AG04449 (cell line): ENCODE data around the gene RORC.

Source experiments
- CTCF ChIA-PET: fragments of 350-600 bp; formaldehyde crosslinking; extraction: SDS; loops from one replicate; lab custom pipeline; 2021; ENCODE audit warnings: antibody characterized with exemption; lab: Yijun Ruan, JAX
- POLR2A ChIA-PET: fragments of 400-600, 350-600 bp; formaldehyde crosslinking; extraction: SDS; loops from one replicate; lab custom pipeline; 2020; ENCODE audit warnings: antibody characterized with exemption, inconsistent platforms; lab: Yijun Ruan, JAX
- DNase-seq: peaks from one replicate; pipeline ENCODE4 v3.0.0-alpha.2; 2010; ENCODE audit warnings: low read depth, low spot score
- H3K4me3 ChIP-seq: 2 replicates; pipeline ENCODE4 v1.5.1; 2011; ENCODE audit warnings: low read depth, mild to moderate bottlenecking, control low read depth, low read length
- TF ChIP-seq, protein P1 (sequence below): IDR thresholded peaks from one replicate; pipeline ENCODE4 v1.5.1; 2011; ENCODE audit warnings: mild to moderate bottlenecking, moderate library complexity, low read length, control low read depth, inconsistent platforms; ENCODE audit not compliant: insufficient read depth; ENCODE audit errors: missing control alignments

The RORC gene

DNA sequence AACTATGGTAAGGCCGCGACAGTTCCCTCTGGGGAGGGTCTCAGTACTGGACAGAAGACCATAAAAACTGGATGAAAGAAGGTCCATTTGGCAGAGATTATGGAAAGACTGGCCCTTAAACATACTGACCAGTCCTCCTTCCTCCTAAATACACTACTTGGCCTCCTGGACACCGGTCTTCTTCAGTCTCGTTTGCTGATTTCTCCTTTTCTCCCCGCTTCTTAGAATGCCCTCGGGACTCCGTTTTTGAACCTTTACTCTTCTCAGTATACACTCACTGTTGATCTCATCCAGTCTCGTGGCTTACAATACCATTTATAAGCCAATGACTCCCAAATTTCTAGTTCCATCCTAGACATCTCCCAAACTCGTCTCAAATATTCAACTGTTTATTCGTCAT, 67.6 kb downstream of the RORC start:
- POLR2A ChIA-PET, result no interaction called here

DNA sequence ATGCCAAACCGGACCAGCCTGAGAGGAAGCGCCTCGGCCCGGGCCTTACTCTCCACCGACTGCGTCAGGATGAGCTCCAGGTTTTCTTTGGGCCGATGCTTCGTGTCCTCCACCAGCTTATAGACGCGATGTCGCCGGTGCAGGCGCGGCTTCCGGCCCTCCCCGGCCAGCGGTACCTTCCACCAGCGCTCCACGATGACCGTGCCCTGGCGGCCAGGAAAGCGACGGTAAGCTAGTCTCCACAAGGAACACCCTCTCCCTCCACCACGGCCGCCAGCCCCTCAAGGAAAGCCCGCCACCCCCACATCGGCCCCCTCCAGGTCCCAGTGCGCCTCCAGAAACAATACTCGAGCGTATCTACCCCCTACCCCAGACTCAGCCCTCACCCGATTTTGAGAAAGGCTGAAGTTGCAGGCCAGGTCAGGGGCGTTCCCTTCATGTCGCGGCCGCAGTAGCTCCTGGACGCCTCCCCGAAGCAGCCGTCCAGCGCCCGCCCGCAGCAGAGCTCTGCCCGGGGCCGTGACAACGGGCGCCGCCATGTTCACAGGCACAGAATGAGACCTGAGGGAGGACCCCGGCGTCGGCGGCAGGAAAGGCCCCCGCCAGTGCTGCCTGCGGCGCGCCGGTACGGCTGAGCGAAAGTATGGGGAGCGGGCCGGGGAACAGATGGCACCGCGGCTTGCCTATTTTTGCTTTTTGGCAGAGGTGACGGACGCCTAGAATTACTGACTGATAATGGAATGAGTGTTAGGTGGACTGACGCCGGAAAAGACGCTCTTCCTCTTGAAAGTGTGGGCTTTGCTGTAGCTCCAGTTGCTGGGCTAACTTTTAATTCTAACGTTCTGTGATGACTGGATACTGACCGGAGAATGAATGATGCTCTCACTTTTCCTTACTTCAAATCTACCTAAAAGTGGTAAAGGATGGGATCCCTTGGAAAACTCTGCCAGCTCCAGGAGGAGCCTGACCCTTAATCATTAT, 68.4 kb downstream of the RORC start, which contains the start of gene MRPL9:
TSS of gene MRPL9 (minus strand) at position 556 of the 981 bp plus-strand sequence. CDS start at position 539, 17 bp downstream.
- CTCF ChIA-PET, result interaction anchor here (0.8 to 1.2 kb wide), 6 partner anchors 8 to 319 kb away, joined by 3 to 4 read pairs (median 3); no protein-coding TSS in a partner anchor
- H3K4me3 ChIP-seq, result peak within 1 kb of the TSS; percentile 90
- no peak for DNase-seq
- POLR2A ChIA-PET, result no interaction called here
- TF ChIP-seq, protein P1, sequence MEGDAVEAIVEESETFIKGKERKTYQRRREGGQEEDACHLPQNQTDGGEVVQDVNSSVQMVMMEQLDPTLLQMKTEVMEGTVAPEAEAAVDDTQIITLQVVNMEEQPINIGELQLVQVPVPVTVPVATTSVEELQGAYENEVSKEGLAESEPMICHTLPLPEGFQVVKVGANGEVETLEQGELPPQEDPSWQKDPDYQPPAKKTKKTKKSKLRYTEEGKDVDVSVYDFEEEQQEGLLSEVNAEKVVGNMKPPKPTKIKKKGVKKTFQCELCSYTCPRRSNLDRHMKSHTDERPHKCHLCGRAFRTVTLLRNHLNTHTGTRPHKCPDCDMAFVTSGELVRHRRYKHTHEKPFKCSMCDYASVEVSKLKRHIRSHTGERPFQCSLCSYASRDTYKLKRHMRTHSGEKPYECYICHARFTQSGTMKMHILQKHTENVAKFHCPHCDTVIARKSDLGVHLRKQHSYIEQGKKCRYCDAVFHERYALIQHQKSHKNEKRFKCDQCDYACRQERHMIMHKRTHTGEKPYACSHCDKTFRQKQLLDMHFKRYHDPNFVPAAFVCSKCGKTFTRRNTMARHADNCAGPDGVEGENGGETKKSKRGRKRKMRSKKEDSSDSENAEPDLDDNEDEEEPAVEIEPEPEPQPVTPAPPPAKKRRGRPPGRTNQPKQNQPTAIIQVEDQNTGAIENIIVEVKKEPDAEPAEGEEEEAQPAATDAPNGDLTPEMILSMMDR, result no peak

More for the DNA sequence above, 67.6 kb downstream of the RORC start:
- H3K4me3 ChIP-seq, result peak overlapping the region; percentile 90
- CTCF ChIA-PET, result interaction anchor here (0.8 to 1.2 kb wide), 2 partner anchors 23 to 71 kb away, joined by 3 to 4 read pairs; no protein-coding TSS in a partner anchor
- DNase-seq, result no peak
- TF ChIP-seq, protein P1, result no peak

DNA sequence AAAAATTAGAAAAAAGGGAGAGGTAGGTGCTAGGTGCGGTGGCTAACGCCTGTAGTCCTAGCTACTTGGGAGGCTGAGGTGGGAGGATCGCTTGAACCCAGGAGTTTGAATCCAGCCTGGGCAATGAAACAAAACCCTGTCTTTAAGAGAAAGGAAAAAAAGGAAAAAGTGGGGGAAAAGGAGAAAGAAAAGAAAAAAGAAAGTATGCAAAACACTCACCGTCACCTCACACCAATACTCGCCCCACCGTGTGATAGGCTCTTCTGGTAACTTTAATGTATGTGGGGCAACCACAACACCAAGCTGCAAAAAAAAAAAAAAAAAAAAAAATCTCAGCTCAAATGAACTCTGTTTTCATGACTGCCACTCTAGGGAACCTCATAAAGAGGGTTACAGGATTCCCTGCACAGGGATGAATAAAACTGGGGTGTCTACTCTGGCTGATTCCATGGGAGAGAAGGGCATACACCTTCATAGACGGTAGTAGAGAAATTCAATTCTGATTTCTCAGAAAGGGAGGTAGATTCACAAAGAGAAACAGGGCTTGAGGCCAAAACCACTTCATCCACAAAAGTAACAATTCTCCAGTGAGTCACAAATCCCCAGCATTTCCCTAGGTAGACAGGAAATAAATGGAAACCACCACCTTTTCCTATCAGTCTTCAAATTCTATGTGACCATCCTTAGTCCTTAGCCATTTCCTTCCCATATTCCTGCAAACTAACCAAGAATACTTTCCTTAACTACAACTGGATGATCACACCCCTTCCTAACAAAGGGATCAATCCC, 70.8 kb downstream of the RORC start:
- CTCF ChIA-PET, result interaction anchor here (1.3 kb wide), 1 partner anchor 167 kb away, joined by 3 read pairs; no protein-coding TSS in a partner anchor
- TF ChIP-seq, protein P1, result no peak
- no peak overlapping the region for H3K4me3 ChIP-seq
- DNase-seq, result no peak
- POLR2A ChIA-PET, result no interaction called here

DNA sequence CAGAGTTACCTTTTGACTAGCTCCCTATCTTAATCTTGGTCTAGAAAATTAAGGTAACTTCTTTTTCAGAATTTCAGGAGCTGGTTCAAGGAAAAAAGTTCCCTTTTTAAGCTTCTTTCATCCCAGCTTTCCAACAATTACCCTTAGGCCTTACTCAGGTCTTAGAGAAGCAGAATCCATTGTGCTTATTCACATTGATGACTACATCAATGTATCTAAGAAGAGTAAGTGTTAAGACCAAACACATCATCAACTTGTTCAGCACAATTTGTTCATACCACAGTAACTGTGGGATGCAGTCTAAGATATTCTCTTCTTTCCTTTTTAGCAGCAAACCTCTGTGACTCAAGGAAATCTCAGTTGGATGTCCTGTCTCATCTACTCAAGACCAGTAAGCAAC, 72.4 kb downstream of the RORC start:
- ChIA-PET CTCF (no interaction called here), POLR2A (no interaction called here)
- no peak for DNase-seq
- TF ChIP-seq, protein P1, result no peak
- no peak overlapping the region for H3K4me3 ChIP-seq

DNA sequence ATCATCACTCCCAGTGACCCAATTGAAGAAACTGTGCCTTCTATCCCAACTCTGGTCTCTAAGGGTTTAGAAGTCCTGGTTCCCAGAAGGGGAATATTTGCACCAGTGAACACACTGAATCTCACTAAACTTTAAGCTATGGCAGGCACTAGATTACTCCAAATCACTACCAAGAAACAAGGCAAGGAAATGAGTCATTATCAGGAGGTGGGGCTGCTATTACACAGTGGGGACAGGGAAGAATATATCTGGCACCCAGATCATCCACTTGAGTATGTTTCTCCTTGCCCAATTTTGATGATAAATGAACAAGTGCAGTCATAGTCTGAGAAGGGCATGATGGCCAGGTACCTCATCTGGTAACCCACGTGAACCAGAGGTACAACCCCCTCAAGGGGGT, 75.3 kb downstream of the RORC start:
- no peak for DNase-seq
- TF ChIP-seq, protein P1, result no peak
- ChIA-PET CTCF (interaction anchor here (1.4 to 1.5 kb wide), 2 partner anchors 21 to 245 kb away, joined by 3 to 4 read pairs; partner anchors contain the start of gene CGN), POLR2A (no interaction called here)
- H3K4me3 ChIP-seq, result no peak overlapping the region
